Measurements from ENCODE around the gene NR6A1. TPM values are rescaled to one million over a fixed set of nuclear protein-coding genes. Genes with fewer than 3 reads are reported as not detected.

The NR6A1 gene
- total RNA-seq, 4 donors from 2014 or later: 1.8 to 2.8 (median 2.0) TPM

GRCh38 chr9:124778575-124779367 is 7.7 kb upstream of the NR6A1 start:
- Histone ChIP-seq H3K4me3 (peak overlapping the region in 1 of 4 donors; percentile 45), H3K4me1 (peaks cover 46 to 83% (median 74%) of the 10 kb centered on the region in 4 donors), H3K9me3 (no peaks in the 10 kb centered on the region), H3K27ac (replicated peaks in 1 of 4) (peak overlapping the region; percentile 81 to 84 (median 83)), H3K27me3 (no peaks in the 10 kb centered on the region), H3K36me3 (no peaks in the 10 kb centered on the region)
- no peak for DNase-seq (ENCODE audit: extremely low spot score)
- intact Hi-C loops (cut with DNase I): loop anchor here (5.0 to 10.0 kb wide), 2 partner anchors 34 to 596 kb away; no protein-coding TSS in a partner anchor
- 69% methylated on average over 11 of the region's 11 CpGs for WGBS
- TF ChIP-seq CTCF (IDR thresholded peaks at IDR 0.05) (no peak), POLR2AphosphoS5 (IDR thresholded peaks at IDR 0.05) (no peak), EP300 (IDR thresholded peaks at IDR 0.05) (no peak), POLR2A (IDR thresholded peaks at IDR 0.05; ENCODE audit: low read depth) (no peak)

DNA sequence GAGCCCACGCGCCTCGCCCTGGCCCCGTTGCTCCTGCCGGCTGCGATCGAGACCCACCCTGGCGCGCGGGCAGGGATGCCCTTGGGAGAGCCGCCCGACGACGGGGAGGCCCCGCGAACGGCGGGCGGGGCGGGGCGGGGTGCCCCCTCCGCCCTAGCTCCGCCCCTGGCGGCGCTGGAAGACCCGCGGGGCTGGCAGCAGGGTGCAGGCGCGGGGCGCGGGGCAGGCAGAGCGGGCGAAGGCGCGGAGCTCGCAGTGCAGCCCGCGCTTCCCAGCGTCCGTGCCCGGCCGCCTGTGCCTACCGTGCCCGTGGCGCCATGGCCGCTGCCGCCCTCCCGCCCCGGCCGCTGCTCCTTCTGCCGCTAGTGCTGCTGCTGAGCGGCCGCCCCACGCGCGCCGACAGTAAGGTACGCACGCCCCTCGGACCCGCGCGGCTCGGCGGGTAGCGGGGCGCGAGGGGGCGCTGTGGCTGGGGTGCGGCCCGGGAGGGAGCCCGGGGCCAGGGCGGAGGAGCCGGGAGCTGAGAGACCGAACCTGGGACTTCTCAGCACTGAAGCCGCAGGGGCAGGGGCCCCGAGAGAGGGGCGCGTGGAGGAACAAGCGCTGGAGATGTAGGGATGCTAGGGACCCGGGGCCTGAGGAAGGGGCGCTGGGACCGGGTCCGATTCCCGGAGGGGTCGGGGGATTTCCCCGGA is 6.0 kb upstream of the NR6A1 start, which contains the start of gene OLFML2A:
TSS of gene OLFML2A (plus strand) at position 180 of the 695 bp plus-strand sequence. CDS start at position 318, 138 bp downstream.
- 0% methylated on average over 6 of the region's 87 CpGs for WGBS
- intact Hi-C loops (cut with DNase I): loop anchor here (5.0 to 10.0 kb wide), 2 partner anchors 35 to 598 kb away; no protein-coding TSS in a partner anchor
- DNase-seq (ENCODE audit: extremely low spot score): no peak
- TF ChIP-seq EP300 (IDR thresholded peaks at IDR 0.05) (no peak), POLR2A (IDR thresholded peaks at IDR 0.05; ENCODE audit: low read depth) (no peak), CTCF (IDR thresholded peaks at IDR 0.05) (peak; percentile 39 to 49 (median 42)), POLR2AphosphoS5 (IDR thresholded peaks at IDR 0.05) (peak in 1 of 2 donors; percentile 53)
- Histone ChIP-seq H3K36me3 (no peaks in the 10 kb centered on the region), H3K27ac (replicated peaks in 1 of 4) (peak within 1 kb of the TSS; percentile 81 to 84 (median 83)), H3K27me3 (no peaks in the 10 kb centered on the region), H3K9me3 (no peaks in the 10 kb centered on the region), H3K4me1 (peaks cover 42 to 72% (median 68%) of the 10 kb centered on the region in 4 donors), H3K4me3 (peak within 1 kb of the TSS; percentile 67 to 78 (median 74))

- Histone ChIP-seq H3K9me3 (no peaks in the 10 kb centered on the region), H3K4me1 (peaks cover 47 to 72% (median 68%) of the 10 kb centered on the region in 4 donors), H3K27me3 (no peaks in the 10 kb centered on the region), H3K4me3 (peak overlapping the region; percentile 67 to 78 (median 74)), H3K36me3 (no peaks in the 10 kb centered on the region), H3K27ac (replicated peaks in 1 of 4) (peak overlapping the region; percentile 81 to 84 (median 83))
- DNase-seq (ENCODE audit: extremely low spot score): no peak
- TF ChIP-seq POLR2A (IDR thresholded peaks at IDR 0.05; ENCODE audit: low read depth) (no peak), EP300 (IDR thresholded peaks at IDR 0.05) (no peak), POLR2AphosphoS5 (IDR thresholded peaks at IDR 0.05) (no peak), CTCF (IDR thresholded peaks at IDR 0.05) (no peak)
- intact Hi-C loops (cut with DNase I): loop anchor here (5.0 to 10.0 kb wide), 2 partner anchors 36 to 598 kb away; no protein-coding TSS in a partner anchor
- WGBS: 9% methylated on average over 12 of the region's 12 CpGs
These were observed 5.5 kb upstream of the NR6A1 start for GRCh38 chr9:124776618-124776953.

DNA sequence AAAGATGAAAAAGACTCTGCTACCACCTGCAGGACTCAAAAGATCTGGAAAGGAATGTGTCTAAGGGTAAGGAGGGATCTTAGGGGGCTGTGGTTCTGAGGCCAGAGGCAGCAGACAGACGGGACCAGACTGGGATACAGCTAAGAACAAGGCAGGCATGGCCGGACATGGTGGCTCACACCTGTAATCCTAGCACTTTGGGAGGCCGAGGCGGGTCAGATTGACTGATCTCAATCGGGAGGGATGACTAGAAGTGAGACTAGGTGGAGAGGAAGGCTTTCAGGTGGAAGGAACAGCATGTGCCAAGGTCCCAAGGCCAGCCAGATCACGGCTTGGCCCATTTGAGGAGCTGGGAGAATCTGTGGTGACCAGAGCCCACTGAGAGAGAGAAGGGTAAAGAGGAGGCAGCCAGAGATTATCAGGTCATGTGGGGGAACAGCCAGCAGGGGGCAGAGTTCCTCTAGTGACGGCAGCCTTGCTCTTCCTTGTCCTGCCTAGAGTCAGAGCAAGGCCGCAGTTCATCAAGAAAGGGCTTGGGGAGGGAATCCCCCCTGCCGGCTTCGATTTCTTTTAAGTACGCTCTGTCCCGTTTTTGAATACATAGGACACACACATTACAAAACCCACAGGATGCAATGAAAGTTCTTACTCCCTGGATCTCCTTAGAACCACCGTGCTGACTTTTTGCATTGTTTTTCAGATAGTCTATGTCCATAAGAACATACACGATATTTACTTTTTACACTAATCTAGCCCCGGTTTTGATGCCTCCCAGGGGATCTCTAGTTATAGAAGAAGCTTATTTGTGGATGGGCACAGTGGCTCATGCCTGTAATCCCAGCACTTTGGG is 3.2 kb upstream of the NR6A1 start:
- H3K4me1 ChIP-seq: peaks cover 40 to 67% (median 63%) of the 10 kb centered on the region in 4 donors

More for the DNA sequence above, 3.2 kb upstream of the NR6A1 start:
- intact Hi-C loops (cut with DNase I): loop anchor here (1.0 to 10.0 kb wide), 3 partner anchors 79 to 600 kb away; partner anchors contain the start of genes SCAI and WDR38
- 36% methylated on average over 15 of the region's 15 CpGs for WGBS
- H3K27ac ChIP-seq (replicated peaks in 1 of 4): peak overlapping the region in 2 of 4 donors; percentile 23 to 43
- H3K4me3 ChIP-seq: no peak overlapping the region
- H3K27me3 ChIP-seq: peaks cover 3 to 18% (median 12%) of the 10 kb centered on the region in 4 donors
- no peaks in the 10 kb centered on the region for H3K36me3 ChIP-seq
- TF ChIP-seq POLR2AphosphoS5 (IDR thresholded peaks at IDR 0.05) (peak in 1 of 2 donors; percentile 61), CTCF (IDR thresholded peaks at IDR 0.05) (peak; percentile 85 to 92 (median 86)), POLR2A (IDR thresholded peaks at IDR 0.05; ENCODE audit: low read depth) (no peak)
- H3K9me3 ChIP-seq: no peaks in the 10 kb centered on the region
- peak; percentile 96 for DNase-seq (ENCODE audit: extremely low spot score)

Measured in esophagus muscularis mucosa (tissue), 4 donors.